Measurements from ENCODE around the gene TPCN2. TPM values are rescaled to one million over a fixed set of nuclear protein-coding genes. Genes with fewer than 3 reads are reported as not detected.

TPCN2 gene
- total RNA-seq, 1 experiment from 2014 or later: 15.2 TPM

DNA sequence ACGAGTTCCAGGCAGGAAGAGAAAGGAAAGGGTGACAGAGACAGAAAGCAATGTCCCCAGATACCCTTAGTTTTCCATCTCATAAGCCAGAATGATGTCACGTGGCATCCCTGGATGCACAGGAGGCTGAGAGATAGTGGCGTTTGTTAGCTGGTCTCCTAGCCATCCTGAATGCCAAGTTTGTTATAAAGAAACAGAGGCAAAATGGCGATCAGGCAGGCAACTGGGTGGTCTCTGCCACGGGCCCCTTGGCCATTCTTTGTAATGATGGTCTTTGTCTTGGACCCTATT lies 112.3 kb downstream of the TPCN2 start:
- no TSS peak for BruUV-seq (replicated peaks)
- intact Hi-C loops (cut with micrococcal nuclease): no loop called here
- H2AFZ ChIP-seq (ENCODE audit: low read depth, low read length, poor library complexity, severe bottlenecking): no peak overlapping the region
- no peak overlapping the region for H3K4me2 ChIP-seq (ENCODE audit: low read length)
- H3K4me1 ChIP-seq (ENCODE audit: control insufficient read depth in 1 of 2, insufficient read depth in 2 of 2, low read length in 2 of 2): peaks cover 1 to 7% of the 10 kb centered on the region in 2 experiments
- CTCF ChIA-PET: no interaction called here
- POLR2A ChIA-PET: no interaction called here
- TF ChIP-seq, protein P1, sequence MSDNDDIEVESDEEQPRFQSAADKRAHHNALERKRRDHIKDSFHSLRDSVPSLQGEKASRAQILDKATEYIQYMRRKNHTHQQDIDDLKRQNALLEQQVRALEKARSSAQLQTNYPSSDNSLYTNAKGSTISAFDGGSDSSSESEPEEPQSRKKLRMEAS (IDR thresholded peaks at IDR 0.05): no peak
- TF ChIP-seq FOSL1 (IDR thresholded peaks at IDR 0.05; ENCODE audit: low read depth): no peak
- no peak for TF ChIP-seq TCF7L2 (IDR thresholded peaks at IDR 0.05; ENCODE audit: borderline replicate concordance, extremely low read depth, insufficient read depth, insufficient read length)
- TF ChIP-seq, protein P2, sequence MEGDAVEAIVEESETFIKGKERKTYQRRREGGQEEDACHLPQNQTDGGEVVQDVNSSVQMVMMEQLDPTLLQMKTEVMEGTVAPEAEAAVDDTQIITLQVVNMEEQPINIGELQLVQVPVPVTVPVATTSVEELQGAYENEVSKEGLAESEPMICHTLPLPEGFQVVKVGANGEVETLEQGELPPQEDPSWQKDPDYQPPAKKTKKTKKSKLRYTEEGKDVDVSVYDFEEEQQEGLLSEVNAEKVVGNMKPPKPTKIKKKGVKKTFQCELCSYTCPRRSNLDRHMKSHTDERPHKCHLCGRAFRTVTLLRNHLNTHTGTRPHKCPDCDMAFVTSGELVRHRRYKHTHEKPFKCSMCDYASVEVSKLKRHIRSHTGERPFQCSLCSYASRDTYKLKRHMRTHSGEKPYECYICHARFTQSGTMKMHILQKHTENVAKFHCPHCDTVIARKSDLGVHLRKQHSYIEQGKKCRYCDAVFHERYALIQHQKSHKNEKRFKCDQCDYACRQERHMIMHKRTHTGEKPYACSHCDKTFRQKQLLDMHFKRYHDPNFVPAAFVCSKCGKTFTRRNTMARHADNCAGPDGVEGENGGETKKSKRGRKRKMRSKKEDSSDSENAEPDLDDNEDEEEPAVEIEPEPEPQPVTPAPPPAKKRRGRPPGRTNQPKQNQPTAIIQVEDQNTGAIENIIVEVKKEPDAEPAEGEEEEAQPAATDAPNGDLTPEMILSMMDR (IDR thresholded peaks at IDR 0.05 in 2 of 3, conservative IDR thresholded peaks at IDR 0.05 in 1 of 3; ENCODE audit: borderline replicate concordance in 1 of 3, insufficient read depth in 1 of 3, low read depth in 2 of 3, low read length in 2 of 3): no peak
- TF ChIP-seq EZH2phosphoT487 (IDR thresholded peaks at IDR 0.05; ENCODE audit: borderline replicate concordance): no peak
- no peak for TF ChIP-seq CBX3 (IDR thresholded peaks at IDR 0.05; ENCODE audit: low read depth)
- no peak for TF ChIP-seq EZH2 (IDR thresholded peaks at IDR 0.05)
- no peak for TF ChIP-seq ZFX (IDR thresholded peaks at IDR 0.05)
- no peak for TF ChIP-seq ELF1 (IDR thresholded peaks at IDR 0.05; ENCODE audit: borderline replicate concordance, low read depth)
- TF ChIP-seq SIN3A (IDR thresholded peaks at IDR 0.05; ENCODE audit: low read depth): no peak
- H3K79me2 ChIP-seq (ENCODE audit: insufficient read depth, low read length): no peaks in the 10 kb centered on the region
- H4K20me1 ChIP-seq (ENCODE audit: insufficient read depth): no peaks in the 10 kb centered on the region
- H3K27me3 ChIP-seq (ENCODE audit: insufficient read depth, low read length): no peaks in the 10 kb centered on the region
- ATAC-seq (no peak), DNase-seq (ENCODE audit: low read depth, low spot score) (no peak)
- H3K36me3 ChIP-seq (ENCODE audit: control insufficient read depth in 1 of 2, insufficient read depth in 2 of 2, low read length in 2 of 2): no peaks in the 10 kb centered on the region
- H3K9me3 ChIP-seq (ENCODE audit: control insufficient read depth in 1 of 2, insufficient read depth in 1 of 2, low read depth in 1 of 2, low read length in 2 of 2): no peaks in the 10 kb centered on the region; a peak in 1 of 4 replicates
- 0 out of 2 replicates have a peak, but pooled peaks cover 2% of the 10 kb centered on the region for H3K9me2 ChIP-seq (ENCODE audit: insufficient read depth)
- no peak overlapping the region for H3K27ac ChIP-seq (ENCODE audit: low read depth, low read length)
- RAD21 ChIA-PET (ENCODE audit: low non-redundant PET in 1 of 2, low total read pairs in 2 of 2, uncharacterized antibody in 2 of 2, unreplicated experiment in 2 of 2): no interaction called here
- no peak overlapping the region for H3K4me3 ChIP-seq (replicated peaks in 1 of 2; ENCODE audit: low read depth in 1 of 2, low read length in 2 of 2)
- no peak overlapping the region for H3K9ac ChIP-seq (ENCODE audit: low read length)
